Stimulated activated CD4-positive, alpha-beta T cell treated with anti-CD3 and anti-CD28 coated beads, Interleukin-4, amount 100 ng/mL, for 4 hours (primary cell): ENCODE data around the gene EIF4H.
A peak's percentile ranks its signal among the peaks of the same experiment; 100 is the strongest.
"Not testable (repeated sequence)": the region's sequence is repeated elsewhere in the genome, so short reads cannot be mapped to it uniquely, and the experiment has no call there.

Source experiments
- DNase-seq, 2 experiments: peaks; one replicate each; pipeline ENCODE4 v3.0.0-alpha.2; 2020

Gene EIF4H

GRCh38 chr7:74173866-74174605 lies at the start of gene EIF4H:
Gene EIF4H (plus strand): TSS chr7:74174356. CDS start chr7:74174384, 28 bp downstream.
- DNase-seq = peak; percentile 90 to 98

DNA sequence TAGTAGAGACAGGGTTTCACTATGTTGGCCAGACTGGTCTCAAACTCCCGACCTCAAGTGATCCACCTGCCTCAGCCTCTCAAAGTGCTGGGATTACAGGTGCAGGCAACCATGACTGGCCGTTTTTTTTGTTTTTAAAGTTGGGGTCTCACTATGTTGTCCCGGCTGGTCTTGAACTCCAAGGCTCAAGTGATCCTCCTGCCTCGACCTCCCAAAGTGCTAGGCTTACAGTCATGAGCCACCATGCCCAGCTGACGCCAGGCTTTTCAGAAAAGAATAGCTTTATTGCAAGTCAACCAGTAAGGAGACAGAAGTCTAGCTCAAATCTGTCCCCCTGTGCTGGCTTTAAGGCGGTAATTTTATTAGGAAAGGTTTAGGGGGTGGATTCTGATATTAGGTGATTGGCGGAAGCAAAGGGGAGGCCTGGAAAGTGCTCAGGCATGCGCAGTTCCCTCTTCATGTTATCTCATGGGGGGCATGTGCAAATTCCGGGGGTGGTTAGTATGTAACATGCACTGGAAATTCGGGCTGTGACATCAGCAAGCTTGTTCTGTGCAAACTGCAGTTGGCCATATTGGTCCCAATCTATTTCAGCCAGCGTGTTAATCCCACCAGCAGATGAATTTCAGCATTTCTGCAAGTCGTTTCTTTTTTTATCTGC lies 47.8 kb upstream of the EIF4H start:
- no peak for DNase-seq

DNA sequence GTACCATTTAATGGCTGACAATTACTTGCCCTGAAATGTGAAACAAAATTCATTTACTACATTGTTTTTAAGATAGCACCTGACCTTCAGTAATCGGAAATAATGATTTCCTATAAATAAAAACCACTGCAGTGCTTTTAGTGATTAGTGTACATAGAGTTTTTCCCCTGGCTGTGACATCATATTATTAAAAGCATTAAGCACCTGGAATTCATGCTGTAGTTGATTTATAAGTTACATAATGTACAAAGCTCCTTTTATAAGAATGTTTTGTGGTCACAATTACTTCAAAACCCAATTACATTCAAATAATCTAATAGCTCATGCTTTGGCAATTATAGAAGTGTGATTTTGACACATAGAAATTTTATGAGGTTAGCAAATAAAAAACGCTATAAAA lies 44.3 kb upstream of the EIF4H start:
- no peak for DNase-seq

GRCh38 chr7:74130518-74130917 lies 43.6 kb upstream of the EIF4H start:
- DNase-seq = no peak

DNA sequence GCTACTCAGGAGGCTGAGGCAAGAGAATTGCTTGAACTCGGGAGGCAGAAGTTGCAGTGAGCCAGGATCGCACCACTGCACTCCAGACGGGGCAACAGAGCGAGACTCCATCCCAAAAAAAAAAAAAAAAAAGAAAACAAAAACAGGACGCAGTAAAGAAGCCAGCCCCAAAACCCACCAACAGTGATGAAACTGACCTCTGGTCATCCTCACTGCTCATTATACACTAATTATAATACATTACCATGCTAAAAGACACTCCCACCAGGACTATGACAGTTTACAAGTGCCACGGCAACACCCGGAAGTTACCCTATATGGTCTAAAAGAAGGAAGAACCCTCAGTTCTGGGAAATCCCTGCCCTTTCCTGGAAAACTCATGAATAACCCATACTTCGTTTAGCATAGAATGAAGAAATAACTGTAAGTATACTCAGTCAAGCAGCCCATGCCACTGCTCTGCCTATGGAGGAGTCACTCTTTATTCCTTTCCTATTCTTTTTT lies 40.0 kb upstream of the EIF4H start:
- no peak for DNase-seq

DNA sequence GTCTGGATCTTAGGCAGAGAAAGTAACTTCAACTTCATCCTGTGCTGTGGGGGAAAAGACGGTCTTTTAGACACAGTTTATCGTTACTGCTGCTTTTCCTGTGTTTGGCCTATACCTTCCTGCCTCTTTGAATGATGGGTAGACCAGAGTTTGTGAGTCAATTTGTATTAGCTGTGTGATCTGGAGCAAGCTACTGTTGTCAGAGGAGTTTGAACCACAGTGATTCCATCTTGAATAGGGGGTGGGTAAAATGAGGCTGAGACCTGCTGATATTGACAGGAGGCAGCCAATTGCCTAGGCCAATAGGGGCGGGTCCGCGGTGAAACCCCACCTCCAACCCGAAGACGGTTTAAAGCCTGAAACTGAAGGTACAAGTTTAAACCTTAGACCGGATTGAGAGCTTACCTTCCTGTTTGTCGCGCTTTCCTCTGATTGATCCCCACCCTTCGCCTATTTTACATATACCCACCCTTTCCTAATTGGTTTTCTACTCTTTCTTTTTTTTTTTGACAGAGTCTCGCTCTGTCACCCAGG lies 35.8 kb upstream of the EIF4H start:
- DNase-seq = no peak

- no peak for DNase-seq
These were observed 35.0 kb upstream of the EIF4H start for GRCh38 chr7:74138945-74139843.

DNA sequence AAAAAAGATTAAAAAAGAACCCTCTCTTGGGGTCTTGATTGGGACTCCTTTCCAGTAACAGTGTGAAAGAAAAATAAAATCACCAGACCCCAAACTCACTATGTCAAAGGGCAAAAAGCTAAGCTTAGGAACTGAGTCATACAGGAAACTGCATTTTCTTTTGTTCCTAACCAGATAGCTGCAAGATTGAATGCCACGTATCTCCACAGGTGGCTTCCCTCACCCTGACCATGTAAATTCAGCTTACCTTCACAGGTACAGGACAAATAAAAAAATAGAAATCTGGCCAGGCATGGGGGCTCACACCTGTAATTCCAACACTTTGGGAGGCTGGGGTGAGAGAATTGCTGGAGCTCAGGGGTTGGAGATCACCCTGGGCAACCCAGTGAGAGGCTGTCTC lies 32.5 kb upstream of the EIF4H start:
- DNase-seq = no peak

GRCh38 chr7:74143383-74143782 lies 30.8 kb upstream of the EIF4H start:
- DNase-seq = no peak

GRCh38 chr7:74148491-74148890 lies 25.7 kb upstream of the EIF4H start:
- no peak for DNase-seq

DNA sequence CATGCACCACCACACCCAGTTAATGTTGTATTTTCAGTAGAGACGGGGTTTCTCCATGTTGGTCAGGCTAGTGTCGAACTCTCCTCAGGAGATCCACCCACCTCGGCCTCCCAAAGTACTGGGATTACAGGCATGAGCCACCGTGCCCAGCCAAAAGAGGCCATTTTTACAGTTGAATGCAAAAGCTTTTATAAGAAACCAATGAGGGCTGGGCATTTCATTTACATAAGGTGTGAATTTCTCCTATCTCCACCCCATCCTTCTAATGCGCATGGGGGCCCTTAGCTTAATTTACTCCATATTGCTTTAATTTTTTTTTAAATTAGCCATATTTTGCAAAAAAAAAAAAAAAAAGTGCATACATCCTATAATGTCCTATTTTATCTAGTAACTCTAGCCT lies 25.1 kb upstream of the EIF4H start:
- no peak for DNase-seq

DNA sequence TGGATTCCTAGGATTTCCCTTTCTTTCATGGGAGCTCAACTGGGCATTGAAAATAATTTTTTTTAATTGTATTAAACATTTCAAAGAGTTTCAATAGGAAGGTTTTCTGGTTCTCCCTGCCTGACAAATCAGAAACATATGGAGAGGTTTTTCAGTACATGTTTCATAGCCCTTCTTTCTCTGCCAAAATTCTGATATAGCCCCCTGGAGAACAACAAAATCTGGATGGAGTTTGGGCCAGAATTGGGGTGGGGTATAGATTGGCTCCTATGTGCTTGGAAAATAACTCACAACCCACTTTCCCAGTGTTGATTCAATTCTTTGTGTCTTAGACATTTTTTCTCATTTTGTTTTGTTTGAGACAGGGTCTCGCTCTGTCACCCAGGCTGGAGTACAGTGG lies 24.6 kb upstream of the EIF4H start:
- no peak for DNase-seq

DNA sequence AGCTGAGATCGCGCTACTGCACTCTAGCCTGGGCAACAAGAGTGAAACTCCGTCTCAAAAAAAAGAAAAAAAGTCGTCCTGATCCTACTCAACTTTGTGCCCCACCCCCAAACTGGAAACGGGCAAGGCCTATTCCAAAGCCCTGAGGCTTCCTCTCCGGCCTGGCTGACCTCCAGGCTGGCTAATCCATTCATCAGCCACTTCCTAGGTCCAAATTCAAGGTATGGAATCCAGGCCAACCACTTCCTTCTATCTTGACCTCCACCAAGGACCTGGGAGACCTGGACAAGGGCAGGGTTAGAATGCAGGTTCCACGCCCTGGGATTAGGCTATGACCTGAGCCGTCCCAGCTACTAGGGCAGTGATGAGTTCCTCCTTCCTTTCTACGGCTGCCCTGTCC lies 20.4 kb upstream of the EIF4H start:
- no peak for DNase-seq

- no peak for DNase-seq
These were observed 18.3 kb upstream of the EIF4H start for GRCh38 chr7:74155810-74156395.

- DNase-seq = no peak
These were observed 16.6 kb upstream of the EIF4H start for GRCh38 chr7:74157605-74158004.

- no peak for DNase-seq
These were observed 9.1 kb upstream of the EIF4H start for GRCh38 chr7:74164985-74165456.

DNA sequence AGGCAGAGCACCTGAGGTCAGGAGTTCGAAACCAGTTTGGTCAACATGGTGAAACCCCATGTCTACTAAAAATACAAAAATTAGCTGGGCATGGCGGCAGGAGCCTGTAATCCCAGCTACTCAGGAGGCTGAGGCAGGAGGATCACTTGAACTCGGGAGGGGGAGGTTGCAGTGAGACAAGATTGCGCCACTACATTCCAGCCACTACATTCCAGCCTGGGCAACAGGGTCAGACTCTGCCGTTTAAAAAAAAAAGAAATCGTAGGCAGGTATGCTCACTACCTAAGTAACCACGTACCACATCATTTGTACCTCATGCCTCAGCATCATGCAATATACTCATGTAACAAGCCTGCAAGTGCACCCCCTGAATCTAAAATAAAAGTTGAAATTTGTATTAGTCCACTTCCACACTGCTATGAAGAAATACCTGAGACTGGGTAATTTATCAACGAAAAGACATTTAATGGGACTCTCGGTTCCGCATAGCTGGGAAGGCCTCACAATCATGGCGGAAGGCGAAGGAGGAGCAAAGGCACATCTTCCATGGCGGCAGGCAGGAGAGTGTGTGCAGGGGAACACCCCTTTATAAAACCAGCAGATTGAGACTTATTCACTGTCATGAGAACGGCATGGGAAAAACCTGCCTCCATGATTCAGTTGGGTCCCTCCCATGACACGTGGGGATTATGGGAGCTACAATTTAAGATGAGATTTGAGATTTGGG lies 8.1 kb upstream of the EIF4H start:
- no peak for DNase-seq

GRCh38 chr7:74167324-74167723 lies 6.8 kb upstream of the EIF4H start:
- not testable (repeated sequence) for DNase-seq

DNA sequence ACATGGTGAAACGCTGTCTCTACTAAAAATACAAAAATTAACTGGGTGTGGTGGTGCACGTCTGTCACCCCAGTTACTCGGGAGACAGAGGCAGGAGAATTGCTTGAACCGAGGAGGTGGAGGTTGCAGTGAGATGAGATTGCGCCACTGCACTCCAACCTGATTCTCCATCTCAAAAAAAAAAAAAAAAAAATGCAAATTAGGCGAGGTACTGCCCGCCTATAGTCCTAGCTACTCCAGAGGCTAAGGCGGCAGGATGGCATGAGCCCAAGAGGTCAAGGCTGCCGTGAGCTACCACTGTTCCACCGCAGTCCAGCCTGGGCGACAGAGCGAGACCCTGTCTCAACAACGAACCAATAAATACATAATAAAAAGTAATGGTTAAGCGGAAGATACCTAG lies 1.1 kb upstream of the EIF4H start:
- DNase-seq = no peak

DNA sequence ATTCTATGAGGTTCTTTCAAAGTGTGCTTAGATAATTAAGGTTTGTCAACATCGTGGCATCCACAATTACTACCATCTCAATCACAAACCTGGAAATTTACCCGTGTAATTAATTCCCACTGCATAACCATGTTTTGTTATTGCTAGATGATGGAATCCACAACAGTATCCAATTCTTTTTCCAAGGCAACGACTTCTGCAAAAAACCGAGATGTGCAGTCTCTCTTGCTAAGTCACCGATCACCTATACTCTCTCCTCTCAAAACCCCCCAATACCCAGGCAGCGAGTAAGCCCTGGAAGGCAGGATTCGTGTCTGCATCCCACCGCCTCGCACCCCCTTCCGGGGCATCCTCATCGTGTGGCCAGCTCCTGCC lies 678 bp upstream of the EIF4H start:
- no peak for DNase-seq

DNA sequence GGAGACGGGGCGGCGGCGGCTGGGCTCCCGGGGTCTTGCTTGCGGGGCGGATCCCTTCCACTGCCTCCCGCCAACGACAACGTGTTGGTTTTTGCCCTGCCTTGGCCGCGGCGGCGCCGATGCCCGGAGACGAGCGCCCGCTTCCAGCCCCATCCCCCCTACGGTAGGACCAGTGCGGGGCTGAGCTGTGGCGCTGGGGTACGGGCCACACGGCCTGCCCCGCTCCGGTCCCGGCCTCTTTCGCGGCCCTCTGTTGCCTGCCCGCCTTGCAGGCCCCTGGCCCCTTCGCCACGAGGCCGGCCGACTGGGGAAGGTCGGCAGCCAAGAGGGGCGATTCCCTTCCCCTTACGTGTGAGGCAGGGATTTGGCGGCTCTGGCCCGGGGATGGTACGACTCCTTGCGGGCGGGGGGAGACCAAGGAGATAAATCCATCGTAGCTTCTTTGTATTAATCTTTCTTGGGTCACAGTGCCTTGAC lies 488 bp downstream of the EIF4H start:
- peak; percentile 27 to 37 for DNase-seq

DNA sequence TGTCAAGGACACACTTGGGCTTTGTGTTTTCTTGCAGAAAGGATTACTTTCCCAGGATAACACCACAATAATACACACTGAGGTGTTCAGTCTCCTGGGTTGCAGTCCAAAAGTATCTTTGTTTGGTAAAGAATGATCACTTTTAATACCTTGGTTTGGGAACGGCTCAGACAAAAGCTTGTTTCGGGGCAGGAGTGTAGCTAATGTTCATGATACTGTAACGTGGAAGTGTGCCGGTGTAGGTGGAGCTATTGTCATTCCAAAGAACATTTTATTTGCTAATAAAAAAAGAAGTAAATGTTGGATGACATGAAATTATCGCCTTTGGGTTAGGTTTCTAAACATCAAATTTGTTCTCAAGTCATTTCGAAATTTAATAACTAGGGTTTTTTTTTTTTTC lies 1.2 kb downstream of the EIF4H start:
- DNase-seq = no peak
